OCI-LY3 (cell line): ENCODE results near the gene MARK4.
"Not testable (repeated sequence)": the region's sequence is repeated elsewhere in the genome, so short reads cannot be mapped to it uniquely, and the experiment has no call there.

Source experiments
- H2AFZ ChIP-seq: fragments of 200-600, 300-600 bp; shearing (Covaris generic); 2 replicates; pipeline ENCODE4 v1.6.0; 2014; ENCODE audit warnings: antibody characterized with exemption, low read depth, low read length
- H3K27ac ChIP-seq: fragments of 200-600, 300-600 bp; sonication (generic); 2 replicates; pipeline ENCODE4 v1.5.1; 2014; ENCODE audit warnings: mild to moderate bottlenecking, low read length, moderate library complexity, mixed read lengths
- H3K27me3 ChIP-seq: fragments of 200-600, 300-600 bp; sonication (generic); 2 replicates; pipeline ENCODE4 v1.6.1; 2014; ENCODE audit warnings: low read depth, low read length, mixed read lengths
- H3K36me3 ChIP-seq: fragments of 200-600, 300-600 bp; sonication (generic); replicated peaks from 2 replicates; pipeline ENCODE3; 2014; ENCODE audit warnings: low read depth, low read length, mixed read lengths
- H3K4me1 ChIP-seq: fragments of 300-600, 200-600 bp; sonication (generic); 2 replicates; pipeline ENCODE4 v1.6.1; 2014; ENCODE audit warnings: low read length, mixed read lengths
- H3K4me2 ChIP-seq: fragments of 200-600, 300-600 bp; sonication (generic); 2 replicates; pipeline ENCODE4 v1.6.1; 2014; ENCODE audit warnings: low read length, mixed read lengths
- H3K4me3 ChIP-seq: fragments of 300-600, 200-600 bp; sonication (generic); 2 replicates; pipeline ENCODE4 v1.5.1; 2014; ENCODE audit warnings: antibody characterized with exemption, mild to moderate bottlenecking, low read length, moderate library complexity
- H3K79me2 ChIP-seq: fragments of 300-600, 200-600 bp; shearing (Covaris generic); 2 replicates; pipeline ENCODE4 v1.6.1; 2014; ENCODE audit warnings: mild to moderate bottlenecking, low read length, mixed read lengths
- H3K9ac ChIP-seq: fragments of 300-600, 200-600 bp; shearing (Covaris generic); 2 replicates; pipeline ENCODE4 v1.6.0; 2014; ENCODE audit warnings: mild to moderate bottlenecking, low read length, moderate library complexity
- H3K9me3 ChIP-seq: fragments of 200-600, 300-600 bp; shearing (Covaris generic); 2 replicates; pipeline ENCODE4 v1.6.1; 2014; ENCODE audit warnings: low read length, mixed read lengths; ENCODE audit not compliant: insufficient read depth
- H4K20me1 ChIP-seq: fragments of 200-600, 300-600 bp; sonication (generic); 2 replicates; pipeline ENCODE4 v1.6.1; 2016; ENCODE audit warnings: low read length, mixed read lengths; ENCODE audit not compliant: insufficient read depth
- EZH2phosphoT487 ChIP-seq: fragments of 200-600 bp; shearing (Covaris generic); IDR thresholded peaks from 2 replicates; pipeline ENCODE4 v1.6.1; 2018; ENCODE audit warnings: antibody characterized with exemption, mixed run types, low read depth
- TF ChIP-seq, protein P1 (sequence below): fragments of 200-600, 300-600 bp; sonication (generic); IDR thresholded peaks from 2 replicates; pipeline ENCODE4 v1.5.1; 2014; ENCODE audit warnings: antibody characterized with exemption, low read length, low read depth

MARK4 gene

DNA sequence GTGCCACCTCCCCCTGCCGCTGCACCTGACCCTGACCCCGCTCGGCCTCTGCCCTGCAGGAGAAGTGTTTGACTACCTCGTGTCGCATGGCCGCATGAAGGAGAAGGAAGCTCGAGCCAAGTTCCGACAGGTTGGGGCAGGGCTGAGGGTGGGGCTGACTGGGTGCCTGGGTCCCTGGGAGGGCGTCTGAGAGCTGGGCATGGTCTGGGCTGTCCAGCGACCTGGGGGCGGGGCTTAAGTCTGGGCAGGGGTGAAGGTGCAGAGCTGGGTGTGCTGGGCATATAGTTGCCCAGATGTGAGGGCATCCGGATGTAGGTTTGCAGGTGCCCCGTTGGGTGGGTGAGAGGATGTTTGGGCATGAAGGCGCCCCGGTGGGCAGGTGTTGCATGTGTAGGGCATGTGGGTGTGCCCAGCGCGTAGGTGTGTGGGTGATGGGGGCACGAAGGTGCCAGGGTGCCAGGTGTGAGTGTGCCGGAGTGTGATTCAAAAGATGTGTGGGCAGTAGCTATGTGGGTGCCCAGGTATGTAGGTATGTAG lies 13.8 kb downstream of the MARK4 start:
- no peaks in the 10 kb centered on the region for H4K20me1 ChIP-seq
- no peaks in the 10 kb centered on the region for H3K79me2 ChIP-seq
- no peaks in the 10 kb centered on the region for H3K9me3 ChIP-seq
- no peaks in the 10 kb centered on the region for H3K27me3 ChIP-seq
- H3K36me3 ChIP-seq = peaks cover 4% of the 10 kb centered on the region
- H2AFZ ChIP-seq = no peak overlapping the region
- no peak overlapping the region for H3K27ac ChIP-seq
- H3K9ac ChIP-seq = no peak overlapping the region
- TF ChIP-seq, protein P1, sequence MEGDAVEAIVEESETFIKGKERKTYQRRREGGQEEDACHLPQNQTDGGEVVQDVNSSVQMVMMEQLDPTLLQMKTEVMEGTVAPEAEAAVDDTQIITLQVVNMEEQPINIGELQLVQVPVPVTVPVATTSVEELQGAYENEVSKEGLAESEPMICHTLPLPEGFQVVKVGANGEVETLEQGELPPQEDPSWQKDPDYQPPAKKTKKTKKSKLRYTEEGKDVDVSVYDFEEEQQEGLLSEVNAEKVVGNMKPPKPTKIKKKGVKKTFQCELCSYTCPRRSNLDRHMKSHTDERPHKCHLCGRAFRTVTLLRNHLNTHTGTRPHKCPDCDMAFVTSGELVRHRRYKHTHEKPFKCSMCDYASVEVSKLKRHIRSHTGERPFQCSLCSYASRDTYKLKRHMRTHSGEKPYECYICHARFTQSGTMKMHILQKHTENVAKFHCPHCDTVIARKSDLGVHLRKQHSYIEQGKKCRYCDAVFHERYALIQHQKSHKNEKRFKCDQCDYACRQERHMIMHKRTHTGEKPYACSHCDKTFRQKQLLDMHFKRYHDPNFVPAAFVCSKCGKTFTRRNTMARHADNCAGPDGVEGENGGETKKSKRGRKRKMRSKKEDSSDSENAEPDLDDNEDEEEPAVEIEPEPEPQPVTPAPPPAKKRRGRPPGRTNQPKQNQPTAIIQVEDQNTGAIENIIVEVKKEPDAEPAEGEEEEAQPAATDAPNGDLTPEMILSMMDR = no peak
- TF ChIP-seq EZH2phosphoT487 = no peak
- no peak overlapping the region for H3K4me3 ChIP-seq
- no peaks in the 10 kb centered on the region for H3K4me1 ChIP-seq
- H3K4me2 ChIP-seq = no peak overlapping the region

DNA sequence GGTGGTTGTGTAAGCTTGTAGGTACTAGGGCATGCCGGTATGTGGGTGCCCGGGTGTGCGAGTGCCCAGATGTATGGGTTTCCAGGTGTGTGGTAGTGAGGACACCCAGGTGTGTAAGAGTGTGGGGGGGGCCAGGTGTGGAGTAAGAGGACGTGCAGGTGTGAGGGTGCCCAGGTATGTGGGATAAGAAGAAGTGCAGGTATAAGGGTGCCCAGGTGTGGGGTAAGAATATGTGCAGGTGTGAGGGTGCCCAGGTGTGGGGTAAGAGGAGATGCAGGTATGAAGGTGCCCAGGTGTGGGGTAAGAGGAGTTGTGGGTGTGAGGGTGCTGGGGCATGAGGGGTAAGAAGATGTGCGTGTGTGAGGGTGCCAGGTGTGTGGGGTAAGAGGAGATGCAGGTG lies 14.3 kb downstream of the MARK4 start:
- no peak overlapping the region for H3K4me3 ChIP-seq
- no peak overlapping the region for H2AFZ ChIP-seq
- no peaks in the 10 kb centered on the region for H3K79me2 ChIP-seq
- peaks cover 4% of the 10 kb centered on the region for H3K36me3 ChIP-seq
- H3K4me2 ChIP-seq = no peak overlapping the region
- no peaks in the 10 kb centered on the region for H4K20me1 ChIP-seq
- H3K9me3 ChIP-seq = no peaks in the 10 kb centered on the region
- TF ChIP-seq, protein P1 = no peak
- TF ChIP-seq EZH2phosphoT487 = no peak
- H3K27ac ChIP-seq = no peak overlapping the region
- H3K27me3 ChIP-seq = no peaks in the 10 kb centered on the region
- no peaks in the 10 kb centered on the region for H3K4me1 ChIP-seq
- no peak overlapping the region for H3K9ac ChIP-seq

DNA sequence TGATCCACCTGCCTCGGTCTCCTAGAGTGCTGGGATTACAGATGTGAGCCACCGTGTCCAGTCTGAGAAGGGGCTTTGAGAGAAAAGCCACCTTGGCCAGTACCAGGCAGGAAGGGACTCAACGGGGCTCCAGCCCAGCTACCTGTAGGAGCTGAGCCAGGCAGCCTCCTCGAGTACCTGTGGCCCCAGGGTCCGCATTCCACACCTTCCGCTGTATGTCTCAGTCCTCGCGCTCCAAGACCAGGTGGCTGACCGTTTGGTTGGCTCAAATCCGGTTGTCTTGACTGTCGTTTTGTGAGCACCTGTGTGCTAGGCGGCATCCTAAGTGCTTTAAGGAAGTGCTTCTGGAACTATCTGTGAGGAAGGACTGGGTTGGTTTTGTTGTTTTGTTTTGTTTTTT lies 16.2 kb downstream of the MARK4 start:
- H3K4me3 ChIP-seq = no peak overlapping the region
- H3K9ac ChIP-seq = no peak overlapping the region
- H3K4me2 ChIP-seq = no peak overlapping the region
- TF ChIP-seq EZH2phosphoT487 = no peak
- TF ChIP-seq, protein P1 = no peak
- peaks cover 10% of the 10 kb centered on the region for H3K36me3 ChIP-seq
- H3K27ac ChIP-seq = no peak overlapping the region
- no peak overlapping the region for H2AFZ ChIP-seq
- no peaks in the 10 kb centered on the region for H3K9me3 ChIP-seq
- no peaks in the 10 kb centered on the region for H4K20me1 ChIP-seq
- H3K4me1 ChIP-seq = no peaks in the 10 kb centered on the region
- no peaks in the 10 kb centered on the region for H3K79me2 ChIP-seq
- H3K27me3 ChIP-seq = no peaks in the 10 kb centered on the region

GRCh38 chr19:45269939-45270338 lies 18.9 kb downstream of the MARK4 start:
- H3K36me3 ChIP-seq = peaks cover 17% of the 10 kb centered on the region
- not testable (repeated sequence) for H3K4me1 ChIP-seq, H2AFZ ChIP-seq, H3K27me3 ChIP-seq, H3K4me2 ChIP-seq, H4K20me1 ChIP-seq, H3K27ac ChIP-seq, H3K9ac ChIP-seq, H3K4me3 ChIP-seq, H3K9me3 ChIP-seq, H3K79me2 ChIP-seq
